CD4-positive, alpha-beta T cell treated with Interleukin-12 subunit alpha and Interleukin-12 subunit beta, for 1 hour (primary cell): ENCODE results near the gene GPR137C.

Source experiments
- DNase-seq: peaks from one replicate; pipeline ENCODE4 v3.0.0-alpha.2; 2020

GPR137C gene

GRCh38 chr14:52686176-52686575 lies 133.5 kb downstream of the GPR137C start:
- DNase-seq: no peak
